HepG2 (cell line): ENCODE measurements around the gene PSMD12. TPM values are rescaled to one million over a fixed set of nuclear protein-coding genes. Genes with fewer than 3 reads are reported as not detected.
A peak's percentile ranks its signal among the peaks of the same experiment; 100 is the strongest.

ENCODE experiments used
- BRCA1 ChIP-seq: sonication (generic); formaldehyde crosslinking; IDR thresholded peaks from 2 replicates; pipeline ENCODE4 v1.4.0; 2020; ENCODE audit warnings: missing genetic modification reagents
- CAMTA2 ChIP-seq: sonication (generic); formaldehyde crosslinking; IDR thresholded peaks from 2 replicates; pipeline ENCODE4 v1.4.0; 2020; ENCODE audit warnings: mild to moderate bottlenecking, missing genetic modification reagents, borderline replicate concordance
- CENPT ChIP-seq: sonication (generic); formaldehyde crosslinking; IDR thresholded peaks from 2 replicates; pipeline ENCODE4 v1.8.0; 2022; ENCODE audit warnings: low read depth, mild to moderate bottlenecking, moderate library complexity, missing genetic modification reagents
- EEA1 ChIP-seq: sonication (generic); formaldehyde crosslinking; IDR thresholded peaks from 2 replicates; pipeline ENCODE4 v1.5.1; 2020; ENCODE audit warnings: mild to moderate bottlenecking, missing genetic modification reagents, borderline replicate concordance
- GLI4 ChIP-seq: sonication (generic); formaldehyde crosslinking; IDR thresholded peaks from 2 replicates; pipeline ENCODE4 v1.5.1; 2020; ENCODE audit warnings: missing genetic modification reagents, mild to moderate bottlenecking, moderate library complexity, borderline replicate concordance
- HNF1A ChIP-seq, 2 experiments: sonication (generic) in 1 of 2; formaldehyde crosslinking in 1 of 2; IDR thresholded peaks; 2 replicates each; pipeline versions ENCODE4 v1.4.0 to v1.6.1; 2016 to 2020; ENCODE audit warnings: borderline replicate concordance in 1 of 2, low read depth in 1 of 2, mild to moderate bottlenecking in 1 of 2, missing genetic modification reagents in 1 of 2
- HOXD1 ChIP-seq: sonication (generic); formaldehyde crosslinking; IDR thresholded peaks from 2 replicates; pipeline ENCODE4 v1.5.0; 2020; ENCODE audit warnings: missing genetic modification reagents
- LBX2 ChIP-seq: sonication (generic); formaldehyde crosslinking; IDR thresholded peaks from 2 replicates; pipeline ENCODE4 v1.5.0; 2020; ENCODE audit warnings: missing genetic modification reagents, mild to moderate bottlenecking, borderline replicate concordance
- MLXIP ChIP-seq: sonication (generic); formaldehyde crosslinking; IDR thresholded peaks from 2 replicates; pipeline ENCODE4 v1.9.0; 2021; ENCODE audit warnings: missing genetic modification reagents, borderline replicate concordance
- TBX2 ChIP-seq: sonication (generic); formaldehyde crosslinking; IDR thresholded peaks from 2 replicates; pipeline ENCODE4 v1.5.0; 2020; ENCODE audit warnings: missing genetic modification reagents, mild to moderate bottlenecking, borderline replicate concordance
- THRA ChIP-seq: sonication (generic); formaldehyde crosslinking; IDR thresholded peaks from 2 replicates; pipeline ENCODE4 v1.4.0; 2020; ENCODE audit warnings: missing genetic modification reagents, borderline replicate concordance
- U2AF2 ChIP-seq: fragments of 200-400 bp; formaldehyde crosslinking; IDR thresholded peaks from 2 replicates; pipeline ENCODE4 v1.6.1; 2017; ENCODE audit warnings: low read depth, mild to moderate bottlenecking, low read length
- ZBTB43 ChIP-seq: sonication (generic); formaldehyde crosslinking; conservative IDR thresholded peaks from 2 replicates; pipeline ENCODE4 v1.4.0; 2020; ENCODE audit warnings: missing genetic modification reagents
- ZNF564 ChIP-seq: sonication (generic); formaldehyde crosslinking; IDR thresholded peaks from 2 replicates; pipeline ENCODE4 v1.8.1; 2023; ENCODE audit warnings: mild to moderate bottlenecking, missing genetic modification reagents
- ZNF776 ChIP-seq: sonication (generic); formaldehyde crosslinking; IDR thresholded peaks from 2 replicates; pipeline ENCODE4 v1.4.0; 2020; ENCODE audit warnings: mild to moderate bottlenecking, missing genetic modification reagents
- polyA plus RNA-seq, 8 experiments: library from polyadenylated mRNA; depleted of rRNA in 3 of 8; stranded (reverse) in 7 of 8; unstranded in 1 of 8; fragments of >200 nt; fragmentation: Illumina TruSeq in 4 of 8; extraction: Trizol in 4 of 8; gene quantifications; 2 replicates each; pipeline versions ENCODE4 v1.2.1 to v1.2.3, GENCODE V29; 2011 to 2016; ENCODE audit warnings: low read depth in 4 of 8, missing spikeins in 1 of 8, mixed read lengths in 1 of 8; ENCODE audit not compliant: insufficient read depth in 1 of 8
- total RNA-seq, 5 experiments: library from RNA; depleted of rRNA; stranded (reverse); fragments of >200 nt; fragmentation: Illumina TruSeq; extraction: Trizol; gene quantifications; 2 replicates each; pipeline ENCODE4 v1.2.3, GENCODE V29; 2016; ENCODE audit warnings: low read depth in 1 of 5

The PSMD12 gene
- total and polyA plus RNA-seq, 2 of the 13 experiments (the other 11 are each of a cell fraction or from before 2014, with no cell fraction given): 27.4 to 71.7 TPM

- no peak for TF ChIP-seq ZBTB43
- no peak for TF ChIP-seq CENPT (CRISPR knock-in tag)
- no peak for TF ChIP-seq THRA (CRISPR knock-in tag)
- no peak for TF ChIP-seq MLXIP
- no peak for TF ChIP-seq HOXD1
- no peak for TF ChIP-seq ZNF564
- TF ChIP-seq TBX2 (CRISPR knock-in tag): no peak
- TF ChIP-seq U2AF2: no peak
- 0 out of 2 replicates have a peak, but pooled peaks have one; percentile 48 for TF ChIP-seq ZNF776 (CRISPR knock-in tag)
- TF ChIP-seq GLI4: no peak
- TF ChIP-seq EEA1: no peak; the same call in 1 of the 2 replicates
- TF ChIP-seq BRCA1 (CRISPR knock-in tag): no peak
- no peak for TF ChIP-seq CAMTA2 (CRISPR knock-in tag)
- no peak for TF ChIP-seq HNF1A (IDR thresholded peaks at IDR 0.05; ENCODE audit: low read depth)
- TF ChIP-seq HNF1A (CRISPR knock-in tag; IDR thresholded peaks at IDR 0.05; ENCODE audit: borderline replicate concordance): no peak
- TF ChIP-seq LBX2: no peak
Observed at GRCh38 chr17:67293251-67294203, 72.8 kb downstream of the PSMD12 start (continued).
